ENCODE data around the gene COX17.

- TF ChIP-seq, protein P1, sequence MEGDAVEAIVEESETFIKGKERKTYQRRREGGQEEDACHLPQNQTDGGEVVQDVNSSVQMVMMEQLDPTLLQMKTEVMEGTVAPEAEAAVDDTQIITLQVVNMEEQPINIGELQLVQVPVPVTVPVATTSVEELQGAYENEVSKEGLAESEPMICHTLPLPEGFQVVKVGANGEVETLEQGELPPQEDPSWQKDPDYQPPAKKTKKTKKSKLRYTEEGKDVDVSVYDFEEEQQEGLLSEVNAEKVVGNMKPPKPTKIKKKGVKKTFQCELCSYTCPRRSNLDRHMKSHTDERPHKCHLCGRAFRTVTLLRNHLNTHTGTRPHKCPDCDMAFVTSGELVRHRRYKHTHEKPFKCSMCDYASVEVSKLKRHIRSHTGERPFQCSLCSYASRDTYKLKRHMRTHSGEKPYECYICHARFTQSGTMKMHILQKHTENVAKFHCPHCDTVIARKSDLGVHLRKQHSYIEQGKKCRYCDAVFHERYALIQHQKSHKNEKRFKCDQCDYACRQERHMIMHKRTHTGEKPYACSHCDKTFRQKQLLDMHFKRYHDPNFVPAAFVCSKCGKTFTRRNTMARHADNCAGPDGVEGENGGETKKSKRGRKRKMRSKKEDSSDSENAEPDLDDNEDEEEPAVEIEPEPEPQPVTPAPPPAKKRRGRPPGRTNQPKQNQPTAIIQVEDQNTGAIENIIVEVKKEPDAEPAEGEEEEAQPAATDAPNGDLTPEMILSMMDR (IDR thresholded peaks at IDR 0.05; ENCODE audit: insufficient read depth, low read depth, low read length) = peak; percentile 61
- TF ChIP-seq EZH2 (IDR thresholded peaks at IDR 0.05; ENCODE audit: insufficient read depth, low read length) = no peak
These were observed 4.1 kb upstream of the COX17 start for GRCh38 chr3:119681279-119681678.
